Retinal pigment epithelial cell (primary cell): ENCODE results near the gene PRMT9.

Experiments used
- DNase-seq: peaks from one replicate; pipeline ENCODE4 v3.0.0-alpha.2; 2010; ENCODE audit warnings: low read depth
- H3K4me3 ChIP-seq: 2 replicates; pipeline ENCODE4 v1.5.1; 2011; ENCODE audit warnings: mild to moderate bottlenecking, low read length, control low read depth, moderate library complexity
- CTCF ChIP-seq: conservative IDR thresholded peaks from 2 replicates; pipeline ENCODE4 v1.5.1; 2011; ENCODE audit warnings: low read depth, low read length, control low read depth, inconsistent platforms

PRMT9 gene

DNA sequence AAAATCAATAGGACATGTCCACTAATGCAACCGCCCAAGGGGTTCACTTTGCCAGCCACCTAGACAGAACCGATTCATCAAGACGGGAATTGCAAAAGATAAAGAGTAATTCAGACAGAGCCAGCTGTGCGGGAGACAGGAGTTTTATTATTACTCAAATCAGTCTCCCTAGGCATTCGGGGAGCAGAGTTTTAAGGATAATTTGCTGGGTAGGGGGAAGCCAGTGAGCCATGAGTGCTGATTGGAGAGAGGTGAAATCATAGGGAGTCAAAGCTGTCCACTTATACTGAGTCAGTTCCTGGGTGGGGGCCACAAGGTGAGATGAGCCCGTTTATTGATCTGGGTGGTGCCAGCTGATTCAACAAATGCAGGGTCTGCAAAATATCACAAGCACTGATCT, 58.2 kb downstream of the PRMT9 start:
- TF ChIP-seq CTCF = no peak
- H3K4me3 ChIP-seq = no peak overlapping the region
- no peak for DNase-seq

- no peak overlapping the region for H3K4me3 ChIP-seq
- DNase-seq = no peak
- no peak for TF ChIP-seq CTCF
These were observed 63.6 kb downstream of the PRMT9 start for GRCh38 chr4:147620315-147620714.

- H3K4me3 ChIP-seq = peak overlapping the region; percentile 82
- no peak for DNase-seq
- no peak for TF ChIP-seq CTCF
These were observed 65.9 kb downstream of the PRMT9 start for GRCh38 chr4:147617841-147618691.

DNA sequence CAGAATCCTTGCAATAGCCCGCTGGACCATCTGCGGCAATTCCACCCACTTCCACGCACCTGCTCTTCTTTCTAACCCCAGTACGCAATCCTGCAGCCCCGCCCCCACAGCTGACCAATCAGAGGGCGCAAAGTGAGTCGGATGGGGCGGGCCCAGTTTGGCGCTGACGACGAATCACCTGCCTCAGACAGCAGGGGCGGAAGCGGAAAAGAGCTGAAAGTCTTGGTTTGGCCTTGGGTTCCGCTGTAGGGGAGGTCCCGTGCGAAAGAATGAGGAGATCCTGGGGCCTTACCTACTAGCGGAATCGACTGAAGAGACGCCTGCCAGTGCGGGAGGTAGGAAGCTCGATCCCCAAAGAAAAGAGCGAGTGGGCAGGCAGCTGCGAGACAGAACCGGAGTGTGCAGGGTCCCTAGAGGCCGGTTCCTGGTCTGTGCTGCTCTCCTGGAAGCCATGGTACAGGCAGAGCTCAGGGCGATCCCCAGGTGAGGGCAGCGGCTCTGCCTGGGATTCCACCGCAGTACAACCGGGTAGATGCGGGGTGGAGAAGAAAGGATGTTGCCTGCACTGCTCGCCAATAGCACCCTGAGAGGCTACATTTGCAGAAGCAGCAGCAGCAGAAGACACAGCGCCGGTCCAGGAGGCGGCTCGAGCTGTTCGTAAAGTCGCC, 66.7 kb downstream of the PRMT9 start, which contains the start of gene TMEM184C:
TMEM184C (plus strand) TSS at position 225 of the 668 bp plus-strand sequence. CDS start 560 bp downstream, outside the sequence.
- TF ChIP-seq CTCF = peak; percentile 19
- H3K4me3 ChIP-seq = peak within 1 kb of the TSS; percentile 82
- DNase-seq = peak; percentile 84

- H3K4me3 ChIP-seq = peak overlapping the region; percentile 82
- TF ChIP-seq CTCF = no peak
- no peak for DNase-seq
These were observed 67.2 kb downstream of the PRMT9 start for GRCh38 chr4:147616849-147617172.

DNA sequence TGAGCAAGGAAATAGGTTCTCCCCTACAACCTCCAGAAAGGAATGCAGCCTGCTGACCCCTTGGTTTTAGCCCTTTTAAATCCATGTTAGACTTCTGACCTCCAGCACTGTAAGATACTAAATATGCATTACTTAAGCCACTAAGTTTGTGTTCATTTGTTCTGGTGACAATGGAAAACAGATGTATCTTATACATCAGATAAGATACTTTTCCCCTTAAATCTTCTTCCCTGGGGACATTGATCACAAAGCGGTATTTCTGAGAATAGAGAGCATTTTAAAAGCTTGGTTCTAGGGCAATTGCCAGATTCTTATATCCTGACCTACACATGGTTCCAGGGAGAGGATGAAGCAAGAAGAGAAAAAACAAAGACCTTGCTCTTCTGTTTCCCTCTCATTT, 73.3 kb downstream of the PRMT9 start:
- no peak overlapping the region for H3K4me3 ChIP-seq
- no peak for DNase-seq
- TF ChIP-seq CTCF = no peak

- no peak for DNase-seq
- H3K4me3 ChIP-seq = no peak overlapping the region
- no peak for TF ChIP-seq CTCF
These were observed 76.5 kb downstream of the PRMT9 start for GRCh38 chr4:147607471-147607870.
